Endodermal cell (in vitro differentiated cells): Measurements from ENCODE around the gene ACTR3. TPM values are rescaled to one million over a fixed set of nuclear protein-coding genes. Genes with fewer than 3 reads are reported as not detected.

Source experiments
- DNase-seq: peaks from one replicate; pipeline ENCODE4 v3.0.0-alpha.2; 2017
- H3K27ac ChIP-seq: 2 replicates; pipeline ENCODE4 v1.5.1; 2013; ENCODE audit warnings: mild to moderate bottlenecking, low read depth, low read length, moderate library complexity
- H3K27me3 ChIP-seq: 2 replicates; pipeline ENCODE4 v1.6.1; 2013; ENCODE audit warnings: mild to moderate bottlenecking, low read length, moderate library complexity; ENCODE audit not compliant: insufficient read depth, control insufficient read depth, poor library complexity, severe bottlenecking
- H3K36me3 ChIP-seq: 2 replicates; pipeline ENCODE4 v1.7.0; 2013; ENCODE audit warnings: mild to moderate bottlenecking, low read length, moderate library complexity; ENCODE audit not compliant: control insufficient read depth, insufficient read depth
- H3K4me1 ChIP-seq: one replicate; pipeline ENCODE4 v1.7.0; 2013; ENCODE audit warnings: low read length; ENCODE audit not compliant: control insufficient read depth, insufficient read depth
- H3K4me3 ChIP-seq: 2 replicates; pipeline ENCODE4 v1.5.1; 2013; ENCODE audit warnings: mild to moderate bottlenecking, low read length, moderate library complexity
- H3K9ac ChIP-seq: 2 replicates; pipeline ENCODE4 v1.6.1; 2013; ENCODE audit warnings: mild to moderate bottlenecking, low read length, moderate library complexity; ENCODE audit not compliant: poor library complexity, severe bottlenecking; ENCODE audit errors: extremely low read depth
- H3K9me3 ChIP-seq: 2 replicates; pipeline ENCODE4 v1.6.1; 2013; ENCODE audit warnings: mild to moderate bottlenecking, low read length, moderate library complexity; ENCODE audit not compliant: control insufficient read depth
- H3K27ac Mint-ChIP-seq: 2 replicates; pipeline ENCODE4 v1.8.0; 2020; ENCODE audit warnings: mixed read lengths
- H3K27me3 Mint-ChIP-seq: 2 replicates; pipeline ENCODE4 v1.8.0; 2021; ENCODE audit warnings: mild to moderate bottlenecking, mixed read lengths; ENCODE audit not compliant: insufficient read depth
- H3K36me3 Mint-ChIP-seq: 2 replicates; pipeline ENCODE4 v1.8.0; 2020; ENCODE audit warnings: low read depth, mixed read lengths
- H3K4me1 Mint-ChIP-seq: 2 replicates; pipeline ENCODE4 v1.8.0; 2020; ENCODE audit warnings: mixed read lengths
- H3K4me3 Mint-ChIP-seq: 2 replicates; pipeline ENCODE4 v1.8.0; 2020; ENCODE audit warnings: mild to moderate bottlenecking, moderate library complexity, mixed read lengths
- H3K9me3 Mint-ChIP-seq: 2 replicates; pipeline ENCODE4 v1.8.0; 2020; ENCODE audit warnings: mild to moderate bottlenecking, mixed read lengths
- CTCF ChIP-seq: fragments of 200-600 bp; sonication (generic); conservative IDR thresholded peaks from 2 replicates; pipeline ENCODE4 v1.5.0; 2021; ENCODE audit warnings: antibody characterized with exemption, mild to moderate bottlenecking
- WGBS, 2 experiments: methylation state at CpG; one replicate each; pipeline versions ENCODE4 v1.1.5 to v1.1.7; 2013; ENCODE audit warnings: missing lambda C conversion rate in 2 of 2, mixed read lengths in 1 of 2; ENCODE audit not compliant: insufficient coverage in 1 of 2, insufficient read length in 1 of 2; 5-methylcytosine and 5-hydroxymethylcytosine counted together
- total RNA-seq, 2 donors: library from RNA; stranded (reverse); fragmentation: NEBNext Ultra II Directional in 1 of 2; extraction: Animal tissue kit (Norgen Biotek cat#: 25700) in 1 of 2; gene quantifications; 2 replicates in 1 of 2; 3 replicates in 1 of 2; pipeline ENCODE4 v1.2.1, GENCODE V29; 2021

Gene ACTR3
- total RNA-seq, 2 donors from 2014 or later: 168 to 192 TPM

- H3K4me3 Mint-ChIP-seq: no peak overlapping the region
- H3K9me3 Mint-ChIP-seq: peaks cover 2% of the 10 kb centered on the region
- WGBS, 2 experiments: 92 to 95% methylated on average over 9 to 10 of the region's 10 CpGs
Measured at GRCh38 chr2:113915082-113915819, 25.4 kb downstream of the ACTR3 start.

DNA sequence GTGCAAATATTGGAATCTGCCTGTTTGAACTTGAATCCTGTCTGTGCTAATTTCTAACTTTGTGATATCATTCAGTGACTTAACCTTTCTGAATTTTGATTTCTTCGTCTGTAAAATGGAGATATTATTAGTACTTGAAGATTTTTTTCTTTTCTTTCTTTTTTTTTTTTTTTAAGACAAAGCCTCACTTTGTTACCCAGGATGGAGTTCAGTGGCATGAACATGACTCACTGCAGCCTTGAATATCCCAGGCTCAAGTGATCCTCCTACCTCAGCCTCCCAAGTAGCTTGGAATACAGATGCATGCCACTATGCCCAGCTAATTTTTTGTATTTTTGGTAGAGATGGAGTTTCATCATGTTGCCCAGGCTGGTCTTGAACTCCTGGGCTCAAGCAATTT is 28.3 kb downstream of the ACTR3 start:
- H3K27ac Mint-ChIP-seq: no peak overlapping the region
- WGBS, 2 experiments: no CpG with 5 or more reads among the region's 1 CpG
- H3K4me1 ChIP-seq: peaks cover 3% of the 10 kb centered on the region
- no peak for DNase-seq
- H3K4me3 ChIP-seq: no peak overlapping the region
- no peak overlapping the region for H3K4me3 Mint-ChIP-seq
- H3K27me3 Mint-ChIP-seq: no peaks in the 10 kb centered on the region
- peaks cover 44% of the 10 kb centered on the region for H3K36me3 Mint-ChIP-seq
- H3K4me1 Mint-ChIP-seq: no peaks in the 10 kb centered on the region
- no peaks in the 10 kb centered on the region for H3K9me3 Mint-ChIP-seq
- H3K27me3 ChIP-seq: no peaks in the 10 kb centered on the region
- H3K9me3 ChIP-seq: no peaks in the 10 kb centered on the region
- no peak for TF ChIP-seq CTCF
- no peak overlapping the region for H3K9ac ChIP-seq
- no peak overlapping the region for H3K27ac ChIP-seq
- peaks cover 88% of the 10 kb centered on the region for H3K36me3 ChIP-seq

More at GRCh38 chr2:113915082-113915819, 25.4 kb downstream of the ACTR3 start:
- Mint-ChIP-seq H3K4me1 (peaks cover 5% of the 10 kb centered on the region), H3K27me3 (no peaks in the 10 kb centered on the region), H3K27ac (no peak overlapping the region), H3K36me3 (peaks cover 48% of the 10 kb centered on the region)
- DNase-seq: no peak
- H3K4me1 ChIP-seq: peaks cover 3% of the 10 kb centered on the region
- H3K9ac ChIP-seq: no peak overlapping the region
- no peak for TF ChIP-seq CTCF
- no peak overlapping the region for H3K4me3 ChIP-seq
- peaks cover 68% of the 10 kb centered on the region for H3K36me3 ChIP-seq
- H3K27me3 ChIP-seq: no peaks in the 10 kb centered on the region
- no peaks in the 10 kb centered on the region for H3K9me3 ChIP-seq
- H3K27ac ChIP-seq: no peak overlapping the region

GRCh38 chr2:113920996-113921395 is 31.1 kb downstream of the ACTR3 start:
- 89 to 100% methylated on average over 3 of the region's 3 CpGs for WGBS, 2 experiments
- H3K9me3 ChIP-seq: no peaks in the 10 kb centered on the region
- H3K4me3 Mint-ChIP-seq: no peak overlapping the region

More at GRCh38 chr2:113920996-113921395, 31.1 kb downstream of the ACTR3 start:
- H3K9ac ChIP-seq: no peak overlapping the region
- H3K4me3 ChIP-seq: no peak overlapping the region
- Mint-ChIP-seq H3K36me3 (peaks cover 42% of the 10 kb centered on the region), H3K27ac (no peak overlapping the region), H3K9me3 (no peaks in the 10 kb centered on the region), H3K27me3 (no peaks in the 10 kb centered on the region), H3K4me1 (no peaks in the 10 kb centered on the region)
- peaks cover 3% of the 10 kb centered on the region for H3K4me1 ChIP-seq
- TF ChIP-seq CTCF: no peak
- no peaks in the 10 kb centered on the region for H3K27me3 ChIP-seq
- DNase-seq: no peak
- H3K36me3 ChIP-seq: peaks cover 80% of the 10 kb centered on the region
- H3K27ac ChIP-seq: no peak overlapping the region
